ENCODE measurements around the gene DDR1.

- TF ChIP-seq POLR2AphosphoS5 (IDR thresholded peaks at IDR 0.05) (no peak), POLR2A (IDR thresholded peaks at IDR 0.05) (no peak)
- TF ChIP-seq, protein P1, sequence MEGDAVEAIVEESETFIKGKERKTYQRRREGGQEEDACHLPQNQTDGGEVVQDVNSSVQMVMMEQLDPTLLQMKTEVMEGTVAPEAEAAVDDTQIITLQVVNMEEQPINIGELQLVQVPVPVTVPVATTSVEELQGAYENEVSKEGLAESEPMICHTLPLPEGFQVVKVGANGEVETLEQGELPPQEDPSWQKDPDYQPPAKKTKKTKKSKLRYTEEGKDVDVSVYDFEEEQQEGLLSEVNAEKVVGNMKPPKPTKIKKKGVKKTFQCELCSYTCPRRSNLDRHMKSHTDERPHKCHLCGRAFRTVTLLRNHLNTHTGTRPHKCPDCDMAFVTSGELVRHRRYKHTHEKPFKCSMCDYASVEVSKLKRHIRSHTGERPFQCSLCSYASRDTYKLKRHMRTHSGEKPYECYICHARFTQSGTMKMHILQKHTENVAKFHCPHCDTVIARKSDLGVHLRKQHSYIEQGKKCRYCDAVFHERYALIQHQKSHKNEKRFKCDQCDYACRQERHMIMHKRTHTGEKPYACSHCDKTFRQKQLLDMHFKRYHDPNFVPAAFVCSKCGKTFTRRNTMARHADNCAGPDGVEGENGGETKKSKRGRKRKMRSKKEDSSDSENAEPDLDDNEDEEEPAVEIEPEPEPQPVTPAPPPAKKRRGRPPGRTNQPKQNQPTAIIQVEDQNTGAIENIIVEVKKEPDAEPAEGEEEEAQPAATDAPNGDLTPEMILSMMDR (IDR thresholded peaks at IDR 0.05): no peak
Measured at GRCh38 chr6:30836957-30837356, 47.4 kb upstream of the DDR1 start.
